Activated naive CD4-positive, alpha-beta T cell treated with anti-CD3 and anti-CD28 coated beads for 36 hours (primary cell): ENCODE results near the gene TLE2. TPM values are rescaled to one million over a fixed set of nuclear protein-coding genes. Genes with fewer than 3 reads are reported as not detected.
A peak's percentile ranks its signal among the peaks of the same experiment; 100 is the strongest.
"Not testable (repeated sequence)": the region's sequence is repeated elsewhere in the genome, so short reads cannot be mapped to it uniquely, and the experiment has no call there.

ENCODE experiments used
- CTCF ChIA-PET: fragments of 350-600 bp; sonication (Branson Sonifier 250); formaldehyde crosslinking; loops from one replicate; lab custom pipeline; 2021; ENCODE audit warnings: antibody characterized with exemption; lab: Charles Lee
- DNase-seq: peaks from one replicate; pipeline ENCODE4 v3.0.0-alpha.2; 2020
- H3K27ac Mint-ChIP-seq: one replicate; pipeline ENCODE4 v1.8.0; 2021; ENCODE audit warnings: mild to moderate bottlenecking, mixed read lengths
- H3K27me3 Mint-ChIP-seq: one replicate; pipeline ENCODE4 v1.8.0; 2021; ENCODE audit warnings: low read depth, mixed read lengths
- H3K36me3 Mint-ChIP-seq: one replicate; pipeline ENCODE4 v1.8.0; 2021; ENCODE audit warnings: low read depth, mixed read lengths
- H3K4me1 Mint-ChIP-seq: one replicate; pipeline ENCODE4 v1.8.0; 2021; ENCODE audit warnings: low read depth, mixed read lengths
- H3K4me3 Mint-ChIP-seq: one replicate; pipeline ENCODE4 v1.8.0; 2021; ENCODE audit warnings: mild to moderate bottlenecking, moderate library complexity, mixed read lengths
- H3K9me3 Mint-ChIP-seq: one replicate; pipeline ENCODE4 v1.8.0; 2021; ENCODE audit warnings: mixed read lengths
- intact Hi-C: fragments of 100-400 bp; cut with micrococcal nuclease; formaldehyde crosslinking; loops from one replicate; pipeline ENCODE4 v1.15.1; 2023
- total RNA-seq, 2 experiments: library from RNA; stranded (reverse); gene quantifications; one replicate each; pipeline ENCODE4 v1.2.3, GENCODE V29; 2021

Gene TLE2
- total RNA-seq, 2 experiments from 2014 or later, result 6.5 to 7.2 TPM

DNA sequence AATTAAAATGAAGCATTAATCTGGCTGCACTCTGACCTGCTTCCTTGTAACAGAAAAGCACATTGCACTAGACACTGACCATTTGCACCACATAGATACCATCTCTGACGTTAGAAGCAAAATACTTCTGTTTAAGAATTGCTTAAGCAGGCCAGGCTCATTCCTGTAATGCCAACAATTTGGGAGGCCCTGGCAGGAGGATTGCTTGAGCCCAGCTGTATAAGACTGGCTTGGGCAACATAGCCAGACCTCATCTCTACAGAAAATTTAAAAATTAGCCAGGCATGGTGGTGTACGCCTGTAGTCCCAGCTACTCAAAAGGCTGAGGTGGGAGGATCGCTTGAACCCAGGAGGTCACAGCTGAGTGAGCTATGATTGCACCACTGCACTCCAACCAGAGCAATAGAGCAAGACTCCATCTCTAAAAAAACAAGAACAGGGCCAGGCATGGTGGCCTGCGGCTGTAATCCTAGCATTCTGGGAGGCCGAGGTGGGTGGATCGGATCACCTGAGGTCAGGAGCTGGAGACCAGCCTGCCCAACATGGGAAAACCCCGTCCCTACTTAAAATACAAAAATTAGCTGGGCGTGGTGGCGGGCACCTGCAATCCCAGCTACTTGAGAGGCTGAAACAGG is 58.8 kb downstream of the TLE2 start:
- Mint-ChIP-seq H3K27ac (no peak overlapping the region), H3K4me3 (no peak overlapping the region), H3K27me3 (peaks cover 3% of the 10 kb centered on the region), H3K36me3 (no peaks in the 10 kb centered on the region), H3K4me1 (peaks cover 4% of the 10 kb centered on the region), H3K9me3 (no peaks in the 10 kb centered on the region)
- DNase-seq, result no peak
- CTCF ChIA-PET, result interaction anchor here (1.3 kb wide), 1 partner anchor 138 kb away, joined by 3 read pairs; no protein-coding TSS in a partner anchor
- intact Hi-C loops, result no loop called here

DNA sequence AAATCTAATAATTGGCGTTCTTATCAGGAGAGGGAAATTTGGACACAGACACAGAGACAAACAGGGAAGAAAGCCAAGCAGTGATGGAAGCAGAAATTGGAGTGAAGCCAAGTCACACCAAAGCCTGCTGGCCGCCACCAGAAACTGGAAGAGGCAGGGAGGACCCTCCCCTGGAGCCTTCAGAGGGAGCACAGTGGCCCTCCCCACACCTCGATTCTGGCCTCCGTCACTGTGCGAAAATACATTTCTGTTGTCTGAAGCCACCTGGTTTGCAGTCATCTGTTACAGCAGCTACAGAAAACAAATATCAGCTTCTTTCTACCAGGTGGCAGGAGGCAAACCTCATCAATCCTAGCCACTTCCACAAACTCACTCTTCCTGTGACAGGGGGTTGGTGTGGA is 60.0 kb downstream of the TLE2 start:
- no peaks in the 10 kb centered on the region for H3K27me3 Mint-ChIP-seq
- no peaks in the 10 kb centered on the region for H3K36me3 Mint-ChIP-seq
- intact Hi-C loops, result no loop called here
- CTCF ChIA-PET, result interaction anchor here (1.4 kb wide), 1 partner anchor 137 kb away, joined by 7 read pairs; no protein-coding TSS in a partner anchor
- no peak for DNase-seq
- no peaks in the 10 kb centered on the region for H3K4me1 Mint-ChIP-seq
- H3K9me3 Mint-ChIP-seq, result no peaks in the 10 kb centered on the region
- H3K27ac Mint-ChIP-seq, result no peak overlapping the region
- H3K4me3 Mint-ChIP-seq, result no peak overlapping the region

GRCh38 chr19:2967972-2968371 is 61.1 kb downstream of the TLE2 start:
- H3K27me3 Mint-ChIP-seq, result no peaks in the 10 kb centered on the region

GRCh38 chr19:2964874-2965273 is 64.2 kb downstream of the TLE2 start:
- intact Hi-C loops, result no loop called here
- Mint-ChIP-seq H3K27ac (no peak overlapping the region), H3K9me3 (no peaks in the 10 kb centered on the region), H3K4me3 (no peak overlapping the region), H3K27me3 (no peaks in the 10 kb centered on the region), H3K36me3 (no peaks in the 10 kb centered on the region), H3K4me1 (peaks cover 3% of the 10 kb centered on the region)
- CTCF ChIA-PET, result interaction anchor here (0.6 to 5.9 kb wide), 6 partner anchors 112 to 458 kb away, joined by 3 to 50 read pairs (median 4); no protein-coding TSS in a partner anchor
- no peak for DNase-seq

More at GRCh38 chr19:2967972-2968371, 61.1 kb downstream of the TLE2 start:
- intact Hi-C loops, result no loop called here
- Mint-ChIP-seq H3K36me3 (no peaks in the 10 kb centered on the region), H3K4me1 (no peaks in the 10 kb centered on the region), H3K4me3 (no peak overlapping the region), H3K9me3 (no peaks in the 10 kb centered on the region), H3K27ac (no peak overlapping the region)
- CTCF ChIA-PET, result interaction anchor here (1.4 kb wide), 1 partner anchor 138 kb away, joined by 7 read pairs; no protein-coding TSS in a partner anchor
- no peak for DNase-seq

- H3K27me3 Mint-ChIP-seq, H3K4me1 Mint-ChIP-seq, DNase-seq, H3K36me3 Mint-ChIP-seq, H3K9me3 Mint-ChIP-seq, H3K4me3 Mint-ChIP-seq, intact Hi-C loops, H3K27ac Mint-ChIP-seq: not testable (repeated sequence)
- CTCF ChIA-PET, result interaction anchor here (1.1 to 5.9 kb wide), 7 partner anchors 12 to 194 kb away, joined by 3 to 50 read pairs (median 8); no protein-coding TSS in a partner anchor
Observed at GRCh38 chr19:2963631-2964030, 65.4 kb downstream of the TLE2 start.

- CTCF ChIA-PET, result interaction anchor here (0.9 to 5.9 kb wide), 10 partner anchors 10 to 202 kb away, joined by 3 to 50 read pairs (median 4); no protein-coding TSS in a partner anchor
- DNase-seq, result no peak
- H3K4me1 Mint-ChIP-seq, result peaks cover 3% of the 10 kb centered on the region
- no peaks in the 10 kb centered on the region for H3K36me3 Mint-ChIP-seq
- intact Hi-C loops, result no loop called here
- no peak overlapping the region for H3K27ac Mint-ChIP-seq
- H3K9me3 Mint-ChIP-seq, result no peaks in the 10 kb centered on the region
- H3K27me3 Mint-ChIP-seq, result no peaks in the 10 kb centered on the region
- H3K4me3 Mint-ChIP-seq, result no peak overlapping the region
Observed at GRCh38 chr19:2963122-2963521, 66.0 kb downstream of the TLE2 start.

DNA sequence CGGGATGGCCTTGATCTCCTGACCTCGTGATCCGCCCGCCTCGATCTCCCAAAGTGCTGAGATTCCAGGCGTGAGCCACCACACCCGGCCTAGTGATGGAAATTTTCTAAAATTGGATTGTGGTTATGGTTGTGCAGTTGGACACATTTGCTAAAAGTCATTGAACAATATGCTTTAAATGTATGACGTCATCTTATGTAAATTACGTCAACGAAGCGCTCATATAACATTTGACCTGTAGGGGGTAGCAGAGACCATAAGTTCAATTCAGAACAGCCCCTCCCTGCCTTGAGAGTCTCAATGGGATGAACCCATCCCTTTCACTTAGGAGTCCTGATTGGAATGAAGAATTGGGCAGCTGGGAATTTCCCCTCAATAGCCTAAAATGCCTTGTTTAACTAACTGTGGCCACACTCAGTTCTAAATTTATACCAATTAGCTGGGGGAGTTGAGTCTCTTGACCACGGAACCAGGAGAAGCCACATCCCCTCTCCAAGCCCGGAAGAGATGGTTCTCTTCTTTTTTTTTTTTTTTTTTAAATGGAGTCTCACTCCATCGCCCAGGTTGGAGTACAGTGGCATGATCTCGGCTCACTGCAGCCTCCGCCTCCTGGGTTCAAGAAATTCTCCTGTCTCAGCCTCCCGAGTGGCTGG is 66.9 kb downstream of the TLE2 start:
- H3K4me3 Mint-ChIP-seq, result peak overlapping the region; percentile 22
- CTCF ChIA-PET, result interaction anchor here (0.6 to 5.9 kb wide), 20 partner anchors 11 to 246 kb away, joined by 3 to 50 read pairs (median 3); partner anchors contain the start of gene TLE6
- no peaks in the 10 kb centered on the region for H3K9me3 Mint-ChIP-seq

GRCh38 chr19:2960120-2960519 is 69.0 kb downstream of the TLE2 start:
- H3K4me3 Mint-ChIP-seq, result no peak overlapping the region
- intact Hi-C loops, result no loop called here
- CTCF ChIA-PET, result interaction anchor here (0.6 to 5.9 kb wide), 6 partner anchors 9 to 164 kb away, joined by 3 to 50 read pairs (median 4); partner anchors contain the start of gene TLE6
- no peaks in the 10 kb centered on the region for H3K27me3 Mint-ChIP-seq
- H3K4me1 Mint-ChIP-seq, result peaks cover 3% of the 10 kb centered on the region
- DNase-seq, result no peak
- H3K36me3 Mint-ChIP-seq, result no peaks in the 10 kb centered on the region
- H3K9me3 Mint-ChIP-seq, result no peaks in the 10 kb centered on the region
- no peak overlapping the region for H3K27ac Mint-ChIP-seq

More for the DNA sequence above, 66.9 kb downstream of the TLE2 start:
- Mint-ChIP-seq H3K27me3 (no peaks in the 10 kb centered on the region), H3K4me1 (peaks cover 3% of the 10 kb centered on the region), H3K36me3 (no peaks in the 10 kb centered on the region), H3K27ac (no peak overlapping the region)
- intact Hi-C loops, result loop anchor here (1.0 kb wide), 2 partner anchors 142 to 201 kb away; no protein-coding TSS in a partner anchor
- peak; percentile 58 for DNase-seq

DNA sequence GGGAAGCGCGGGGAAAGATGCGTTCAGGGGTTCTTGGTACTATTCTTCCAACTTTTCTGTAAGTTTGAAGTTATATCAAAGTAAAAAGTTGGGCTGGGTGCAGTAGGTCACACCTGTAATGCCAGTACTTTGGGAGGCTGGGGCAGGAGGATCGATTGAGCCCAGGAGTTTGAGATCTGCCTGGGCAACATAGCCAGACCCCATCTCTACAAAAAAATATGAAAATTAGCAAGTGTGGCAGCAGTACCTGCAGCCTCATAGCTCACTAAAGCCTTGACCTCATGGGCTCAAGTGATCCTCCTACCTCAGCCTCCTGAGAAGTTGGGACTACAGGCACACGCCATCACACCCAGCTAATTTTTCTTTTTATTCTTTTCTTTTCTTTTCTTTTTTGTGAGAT is 71.9 kb downstream of the TLE2 start:
- H3K27ac Mint-ChIP-seq, result no peak overlapping the region
- H3K9me3 Mint-ChIP-seq, result no peaks in the 10 kb centered on the region
- H3K4me1 Mint-ChIP-seq, result peaks cover 2% of the 10 kb centered on the region
- no peak overlapping the region for H3K4me3 Mint-ChIP-seq
- H3K36me3 Mint-ChIP-seq, result no peaks in the 10 kb centered on the region
- DNase-seq, result no peak
- intact Hi-C loops, result no loop called here
- CTCF ChIA-PET, result interaction anchor here (0.9 to 2.1 kb wide), 3 partner anchors 19 to 297 kb away, joined by 3 to 11 read pairs (median 3); no protein-coding TSS in a partner anchor
- H3K27me3 Mint-ChIP-seq, result no peaks in the 10 kb centered on the region

GRCh38 chr19:2952953-2953481 is 76.1 kb downstream of the TLE2 start:
- Mint-ChIP-seq H3K36me3 (peaks cover 4% of the 10 kb centered on the region), H3K4me1 (peaks cover 17% of the 10 kb centered on the region), H3K4me3 (no peak overlapping the region), H3K9me3 (no peaks in the 10 kb centered on the region), H3K27me3 (no peaks in the 10 kb centered on the region), H3K27ac (no peak overlapping the region)
- CTCF ChIA-PET, result interaction anchor here (0.9 to 3.7 kb wide), 4 partner anchors 9 to 176 kb away, joined by 3 to 31 read pairs (median 13); no protein-coding TSS in a partner anchor
- intact Hi-C loops, result loop anchor here (5.0 kb wide), 1 partner anchor 109 kb away; the partner anchor contains the start of gene TLE5
- DNase-seq, result no peak

GRCh38 chr19:2950286-2951124 is 78.6 kb downstream of the TLE2 start:
- intact Hi-C loops, result loop anchor here (1.0 to 5.0 kb wide), 9 partner anchors 27 to 235 kb away; partner anchors contain the start of genes NCLN, THOP1, TLE5 and TLE6
- peak overlapping the region; percentile 96 for H3K4me3 Mint-ChIP-seq
- no peaks in the 10 kb centered on the region for H3K27me3 Mint-ChIP-seq
- CTCF ChIA-PET, result interaction anchor here (0.6 to 3.7 kb wide), 20 partner anchors 8 to 302 kb away, joined by 3 to 31 read pairs (median 4); no protein-coding TSS in a partner anchor
- peak; percentile 100 for DNase-seq
- no peaks in the 10 kb centered on the region for H3K9me3 Mint-ChIP-seq
- peaks cover 27% of the 10 kb centered on the region for H3K4me1 Mint-ChIP-seq
- peak overlapping the region; percentile 96 for H3K27ac Mint-ChIP-seq
- peaks cover 6% of the 10 kb centered on the region for H3K36me3 Mint-ChIP-seq
